AG10803 (cell line): ENCODE results near the gene HCST.

Source experiments
- DNase-seq: peaks from one replicate; pipeline ENCODE4 v3.0.0; 2010; ENCODE audit warnings: low read depth
- H3K4me3 ChIP-seq: 2 replicates; pipeline ENCODE4 v1.5.1; 2011; ENCODE audit warnings: mild to moderate bottlenecking, low read length, control low read depth
- CTCF ChIP-seq: conservative IDR thresholded peaks from 2 replicates; pipeline ENCODE4 v1.5.1; 2011; ENCODE audit warnings: mild to moderate bottlenecking, low read length, control low read depth, inconsistent platforms

HCST gene

GRCh38 chr19:35879770-35880317 lies 22.5 kb upstream of the HCST start:
- TF ChIP-seq CTCF, result no peak
- H3K4me3 ChIP-seq, result no peak overlapping the region
- peak; percentile 88 for DNase-seq

GRCh38 chr19:35882114-35882832 lies 20.1 kb upstream of the HCST start:
- peak; percentile 72 for TF ChIP-seq CTCF
- H3K4me3 ChIP-seq, result no peak overlapping the region
- peak; percentile 83 for DNase-seq

- DNase-seq, result no peak
- no peak overlapping the region for H3K4me3 ChIP-seq
- TF ChIP-seq CTCF, result no peak
These were observed 18.4 kb upstream of the HCST start for GRCh38 chr19:35883882-35884281.

- DNase-seq, result no peak
- TF ChIP-seq CTCF, result no peak
- H3K4me3 ChIP-seq, result no peak overlapping the region
These were observed 17.0 kb upstream of the HCST start for GRCh38 chr19:35885225-35885738.

GRCh38 chr19:35885904-35886303 lies 16.4 kb upstream of the HCST start:
- no peak overlapping the region for H3K4me3 ChIP-seq
- no peak for DNase-seq
- no peak for TF ChIP-seq CTCF

- no peak overlapping the region for H3K4me3 ChIP-seq
- no peak for DNase-seq
- TF ChIP-seq CTCF, result no peak
These were observed 15.1 kb upstream of the HCST start for GRCh38 chr19:35887197-35887596.

- no peak overlapping the region for H3K4me3 ChIP-seq
- TF ChIP-seq CTCF, result no peak
- no peak for DNase-seq
These were observed 13.9 kb upstream of the HCST start for GRCh38 chr19:35888398-35888797.
